Hematopoietic multipotent progenitor cell treated with erythropoietin and hydrocortisone succinate and interleukin-3 and kit ligand, for 6 days (in vitro differentiated cells): Measurements from ENCODE around the gene CCDC116.

Source experiments
- DNase-seq: peaks from one replicate; pipeline ENCODE4 v3.0.0-alpha.2; 2015

Gene CCDC116

GRCh38 chr22:21682385-21683175, 50.0 kb downstream of the CCDC116 start:
- no peak for DNase-seq

GRCh38 chr22:21683401-21683811, 50.8 kb downstream of the CCDC116 start:
- no peak for DNase-seq

GRCh38 chr22:21684492-21685163, 52.1 kb downstream of the CCDC116 start:
- no peak for DNase-seq

- no peak for DNase-seq
Observed at GRCh38 chr22:21685164-21685513, 52.6 kb downstream of the CCDC116 start.

GRCh38 chr22:21686193-21686608, 53.6 kb downstream of the CCDC116 start:
- no peak for DNase-seq
